ENCODE measurements around the gene NKAIN2. TPM values are rescaled to one million over a fixed set of nuclear protein-coding genes. Genes with fewer than 3 reads are reported as not detected.
"Not testable (repeated sequence)": the region's sequence is repeated elsewhere in the genome, so short reads cannot be mapped to it uniquely, and the experiment has no call there.

The NKAIN2 gene
- total RNA-seq, 1 donor from 2014 or later = 0.20 TPM

- no peak for ATAC-seq
- intact Hi-C loops (cut with micrococcal nuclease) = no loop called here
Measured at GRCh38 chr6:123869334-123869733, 65.7 kb downstream of the NKAIN2 start.

GRCh38 chr6:123873974-123874373 is 70.3 kb downstream of the NKAIN2 start:
- DNase-seq (no peak), ATAC-seq (no peak)
- intact Hi-C loops (cut with micrococcal nuclease) = no loop called here

More at GRCh38 chr6:123869334-123869733, 65.7 kb downstream of the NKAIN2 start:
- DNase-seq = no peak

GRCh38 chr6:123875784-123876183 is 72.1 kb downstream of the NKAIN2 start:
- ATAC-seq (no peak), DNase-seq (no peak)
- intact Hi-C loops (cut with micrococcal nuclease) = no loop called here

GRCh38 chr6:123879749-123880148 is 76.1 kb downstream of the NKAIN2 start:
- ATAC-seq (no peak), DNase-seq (no peak)
- intact Hi-C loops (cut with micrococcal nuclease) = no loop called here

- DNase-seq = no peak
- intact Hi-C loops (cut with micrococcal nuclease) = no loop called here
- ATAC-seq = peak; percentile 86
Measured at GRCh38 chr6:123888771-123889513, 85.3 kb downstream of the NKAIN2 start.

- no peak for DNase-seq
- ATAC-seq = no peak
- intact Hi-C loops (cut with micrococcal nuclease) = no loop called here
Measured at GRCh38 chr6:123895346-123895745, 91.7 kb downstream of the NKAIN2 start.

GRCh38 chr6:123895806-123896205 is 92.1 kb downstream of the NKAIN2 start:
- intact Hi-C loops (cut with micrococcal nuclease) = no loop called here
- ATAC-seq (no peak), DNase-seq (no peak)

GRCh38 chr6:123896869-123897268 is 93.2 kb downstream of the NKAIN2 start:
- intact Hi-C loops (cut with micrococcal nuclease) = no loop called here
- no peak for ATAC-seq
- no peak for DNase-seq

- no peak for ATAC-seq
- no peak for DNase-seq
- intact Hi-C loops (cut with micrococcal nuclease) = no loop called here
Measured at GRCh38 chr6:123897965-123898364, 94.3 kb downstream of the NKAIN2 start.

- DNase-seq (no peak), ATAC-seq (no peak)
- intact Hi-C loops (cut with micrococcal nuclease) = no loop called here
Measured at GRCh38 chr6:123898665-123899064, 95.0 kb downstream of the NKAIN2 start.

- intact Hi-C loops (cut with micrococcal nuclease) = no loop called here
- DNase-seq (no peak), ATAC-seq (no peak)
Measured at GRCh38 chr6:123899745-123900144, 96.1 kb downstream of the NKAIN2 start.

- intact Hi-C loops (cut with micrococcal nuclease) = no loop called here
- no peak for DNase-seq
- no peak for ATAC-seq
Measured at GRCh38 chr6:123901436-123901835, 97.8 kb downstream of the NKAIN2 start.

GRCh38 chr6:123902738-123903313 is 99.2 kb downstream of the NKAIN2 start:
- intact Hi-C loops (cut with micrococcal nuclease) = no loop called here
- no peak for DNase-seq
- no peak for ATAC-seq

GRCh38 chr6:123904228-123904627 is 100.6 kb downstream of the NKAIN2 start:
- ATAC-seq = no peak
- no peak for DNase-seq
- intact Hi-C loops (cut with micrococcal nuclease) = no loop called here

- ATAC-seq (no peak), DNase-seq (no peak)
- intact Hi-C loops (cut with micrococcal nuclease) = no loop called here
Measured at GRCh38 chr6:123908797-123909196, 105.1 kb downstream of the NKAIN2 start.

- intact Hi-C loops (cut with micrococcal nuclease) = no loop called here
- ATAC-seq (no peak), DNase-seq (no peak)
Measured at GRCh38 chr6:123909989-123910388, 106.3 kb downstream of the NKAIN2 start.

GRCh38 chr6:123913863-123914262 is 110.2 kb downstream of the NKAIN2 start:
- intact Hi-C loops (cut with micrococcal nuclease) = no loop called here
- DNase-seq (no peak), ATAC-seq (no peak)

- intact Hi-C loops (cut with micrococcal nuclease); DNase-seq: not testable (repeated sequence)
Measured at GRCh38 chr6:123923379-123923778, 119.7 kb downstream of the NKAIN2 start.

GRCh38 chr6:123925350-123925749 is 121.7 kb downstream of the NKAIN2 start:
- intact Hi-C loops (cut with micrococcal nuclease) = no loop called here
- DNase-seq = no peak
- no peak for ATAC-seq

More at GRCh38 chr6:123923379-123923778, 119.7 kb downstream of the NKAIN2 start:
- not testable (repeated sequence) for ATAC-seq

- intact Hi-C loops (cut with micrococcal nuclease) = no loop called here
- DNase-seq = no peak
- no peak for ATAC-seq
Measured at GRCh38 chr6:123925842-123926399, 122.3 kb downstream of the NKAIN2 start.

- intact Hi-C loops (cut with micrococcal nuclease) = no loop called here
- ATAC-seq = no peak
- DNase-seq = no peak
Measured at GRCh38 chr6:123928529-123928928, 124.9 kb downstream of the NKAIN2 start.

Data from left ventricle myocardium superior (tissue), 1 donor.